SK-N-SH (cell line): ENCODE measurements around the gene CEP112. TPM values are rescaled to one million over a fixed set of nuclear protein-coding genes. Genes with fewer than 3 reads are reported as not detected.

ENCODE experiments used
- CTCF ChIA-PET: fragments of 300-600, 350-600 bp; formaldehyde crosslinking; extraction: SDS; loops from one replicate; lab custom pipeline; 2021; lab: Yijun Ruan, JAX
- POLR2A ChIA-PET: fragments of 350-600 bp; sonication (Branson Sonifier 250); formaldehyde crosslinking; extraction: SDS; loops from one replicate; lab custom pipeline; 2020; ENCODE audit warnings: antibody characterized with exemption, inconsistent platforms; lab: Yijun Ruan, JAX
- DNase-seq: peaks from one replicate; pipeline ENCODE4 v3.0.0; 2012
- H2AFZ ChIP-seq: fragments of 200-600 bp; sonication (generic); 2 replicates; pipeline ENCODE4 v1.8.1; 2016; ENCODE audit warnings: antibody characterized with exemption, mild to moderate bottlenecking, low read depth
- H3F3A ChIP-seq: fragments of 200-600 bp; sonication (generic); replicated peaks from 2 replicates; pipeline ENCODE3; 2016; ENCODE audit warnings: antibody characterized with exemption, mild to moderate bottlenecking; ENCODE audit not compliant: insufficient read depth
- H3K27ac ChIP-seq, 2 experiments: fragments of 200-500 bp in 1 of 2; fragments of 200-600 bp in 1 of 2; sonication (Bioruptor generic) in 1 of 2; sonication (generic), shearing (Covaris generic) in 1 of 2; 2 replicates each; pipeline versions ENCODE4 v1.5.1 to v1.6.1; 2014 to 2016; ENCODE audit warnings: low read depth in 2 of 2, inconsistent platforms in 1 of 2, low read length in 1 of 2, mild to moderate bottlenecking in 1 of 2, mixed read lengths in 1 of 2
- H3K27me3 ChIP-seq: fragments of 200-600 bp; sonication (generic), shearing (Covaris generic); 2 replicates; pipeline ENCODE4 v1.6.1; 2016; ENCODE audit warnings: mixed run types; ENCODE audit not compliant: insufficient read depth
- H3K36me3 ChIP-seq, 2 experiments: fragments of 200-500 bp in 1 of 2; fragments of 200-600 bp in 1 of 2; sonication (Bioruptor generic) in 1 of 2; sonication (generic) in 1 of 2; replicated peaks in 1 of 2; 2 replicates each; pipeline versions ENCODE3 to v1.5.1; 2014 to 2016; ENCODE audit warnings: low read length in 1 of 2, mild to moderate bottlenecking in 1 of 2; ENCODE audit not compliant: insufficient read depth in 2 of 2, control insufficient read depth in 1 of 2
- H3K4me1 ChIP-seq, 2 experiments: fragments of 200-500 bp in 1 of 2; fragments of 200-600 bp in 1 of 2; sonication (Bioruptor generic) in 1 of 2; sonication (generic), shearing (Covaris generic) in 1 of 2; 2 replicates each; pipeline versions ENCODE4 v1.5.1 to v1.6.1; 2014 to 2016; ENCODE audit warnings: low read depth in 1 of 2, low read length in 1 of 2, mixed run types in 1 of 2; ENCODE audit not compliant: insufficient read depth in 2 of 2, control insufficient read depth in 1 of 2
- H3K4me2 ChIP-seq: fragments of 200-600 bp; sonication (generic), shearing (Covaris generic); 2 replicates; pipeline ENCODE4 v1.6.1; 2017; ENCODE audit warnings: mixed run types
- H3K4me3 ChIP-seq, 2 experiments: fragments of 200-500 bp in 1 of 2; fragments of 200-600 bp in 1 of 2; sonication (Bioruptor generic) in 1 of 2; sonication (generic), shearing (Covaris generic) in 1 of 2; 2 replicates each; pipeline versions ENCODE4 v1.5.1 to v1.8.1; 2014 to 2016; ENCODE audit warnings: low read depth in 2 of 2, inconsistent platforms in 1 of 2, low read length in 1 of 2, mild to moderate bottlenecking in 1 of 2, mixed read lengths in 1 of 2, moderate library complexity in 1 of 2
- H3K79me2 ChIP-seq: fragments of 200-600 bp; sonication (generic); 2 replicates; pipeline ENCODE4 v1.8.1; 2017; ENCODE audit warnings: mild to moderate bottlenecking; ENCODE audit not compliant: insufficient read depth
- H3K9ac ChIP-seq: fragments of 200-600 bp; sonication (generic); 2 replicates; pipeline ENCODE4 v1.6.1; 2017; ENCODE audit warnings: mixed run types
- H3K9me2 ChIP-seq: fragments of 200-600 bp; sonication (generic); 2 replicates; pipeline ENCODE4 v1.6.1; 2017; ENCODE audit warnings: mixed run types
- H3K9me3 ChIP-seq: fragments of 200-600 bp; sonication (generic); 2 replicates; pipeline ENCODE4 v1.6.1; 2017; ENCODE audit warnings: mixed run types, mild to moderate bottlenecking, moderate library complexity
- H4K20me1 ChIP-seq: fragments of 200-600 bp; sonication (generic); 2 replicates; pipeline ENCODE4 v1.6.1; 2017; ENCODE audit warnings: mild to moderate bottlenecking, mixed run types; ENCODE audit not compliant: insufficient read depth
- ELF1 ChIP-seq: IDR thresholded peaks from 2 replicates; pipeline ENCODE4 v1.4.0; 2012
- GATA2 ChIP-seq: sonication (generic); formaldehyde crosslinking; IDR thresholded peaks from 2 replicates; pipeline ENCODE4 v1.5.0; 2020; ENCODE audit warnings: mild to moderate bottlenecking, missing genetic modification reagents
- IRF3 ChIP-seq: fragments of 150-350 bp; IDR thresholded peaks from 2 replicates; pipeline ENCODE4 v1.6.1; 2016; ENCODE audit warnings: mild to moderate bottlenecking, low read depth, low read length
- JUND ChIP-seq: IDR thresholded peaks from 2 replicates; pipeline ENCODE4 v1.4.0; 2012
- MEF2A ChIP-seq: IDR thresholded peaks from 2 replicates; pipeline ENCODE4 v1.4.0; 2012; ENCODE audit warnings: low read depth, borderline replicate concordance
- MXI1 ChIP-seq: IDR thresholded peaks from 2 replicates; pipeline ENCODE4 v1.6.1; 2012; ENCODE audit warnings: mild to moderate bottlenecking, low read depth, low read length, improper control_type of control experiment
- NFIC ChIP-seq: IDR thresholded peaks from 2 replicates; pipeline ENCODE4 v1.4.0; 2012; ENCODE audit warnings: borderline replicate concordance
- NRF1 ChIP-seq: IDR thresholded peaks from 2 replicates; pipeline ENCODE4 v1.6.1; 2012; ENCODE audit warnings: low read depth, mild to moderate bottlenecking, low read length
- RAD21 ChIP-seq: IDR thresholded peaks from 2 replicates; pipeline ENCODE4 v1.6.1; 2012; ENCODE audit warnings: mild to moderate bottlenecking, low read length
- RXRA ChIP-seq: IDR thresholded peaks from 2 replicates; pipeline ENCODE4 v1.4.0; 2012; ENCODE audit warnings: low read depth, mild to moderate bottlenecking, borderline replicate concordance
- SIN3A ChIP-seq: IDR thresholded peaks from 2 replicates; pipeline ENCODE4 v1.6.1; 2012; ENCODE audit warnings: low read depth, mild to moderate bottlenecking, low read length, moderate library complexity, borderline replicate concordance
- SMC3 ChIP-seq: IDR thresholded peaks from 2 replicates; pipeline ENCODE4 v1.6.1; 2012; ENCODE audit warnings: low read depth, low read length, improper control_type of control experiment
- TCF12 ChIP-seq: IDR thresholded peaks from 2 replicates; pipeline ENCODE4 v1.4.0; 2012
- TEAD4 ChIP-seq: IDR thresholded peaks from 2 replicates; pipeline ENCODE4 v1.4.0; 2012; ENCODE audit warnings: mild to moderate bottlenecking, borderline replicate concordance; ENCODE audit not compliant: insufficient read depth
- WGBS: methylation state at CpG from one replicate; pipeline ENCODE4 v1.1.6; 2017; ENCODE audit warnings: low lambda C conversion rate; 5-methylcytosine and 5-hydroxymethylcytosine counted together
- polyA plus RNA-seq, 3 experiments: library from polyadenylated mRNA; depleted of rRNA; stranded (reverse); fragments of >200 nt; gene quantifications; 2 replicates each; pipeline ENCODE4 v1.2.3, GENCODE V29; 2012
- TF ChIP-seq, protein P1 (sequence below): IDR thresholded peaks from 2 replicates; pipeline ENCODE4 v1.4.0; 2012; ENCODE audit warnings: low read depth, borderline replicate concordance
- TF ChIP-seq, protein P2 (sequence below): fragments of 150-350 bp; IDR thresholded peaks from 2 replicates; pipeline ENCODE4 v1.6.1; 2017; ENCODE audit warnings: antibody characterized with exemption, low read length, low read depth, borderline replicate concordance
- TF ChIP-seq, protein P3 (sequence below): IDR thresholded peaks from 2 replicates; pipeline ENCODE4; 2012

CEP112 gene
- polyA plus RNA-seq, 1 of the 3 experiments (the other 2 are of a cell fraction) = 7.9 TPM

DNA sequence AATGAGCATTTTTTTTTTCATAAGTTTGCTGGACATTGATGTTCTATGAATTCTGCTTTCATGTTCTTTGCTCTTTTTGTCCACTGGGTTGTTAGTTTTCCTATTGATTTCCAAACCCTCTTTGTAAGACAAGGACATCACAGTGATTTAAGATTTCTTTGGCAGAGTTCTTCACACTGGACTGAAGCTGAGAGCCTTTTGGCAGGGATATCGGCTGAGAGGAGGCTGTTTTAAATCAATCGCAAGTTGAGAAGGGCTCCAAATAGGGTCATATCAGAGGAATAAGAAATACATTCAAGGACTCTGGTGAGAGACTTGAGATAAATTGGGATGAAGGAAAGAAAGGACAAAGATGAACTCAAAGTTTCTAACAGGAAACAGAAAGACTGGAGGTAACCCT lies 464.7 kb downstream of the CEP112 start:
- H3K36me3 ChIP-seq = peaks cover 0 to 5% of the 10 kb centered on the region in 2 experiments
- WGBS = 97% methylated on average over 2 of the region's 2 CpGs
- H3K4me1 ChIP-seq = peaks cover 0 to 14% of the 10 kb centered on the region in 2 experiments; a peak in 2 of 4 replicates
- H2AFZ ChIP-seq = no peak overlapping the region
- H3K79me2 ChIP-seq = no peaks in the 10 kb centered on the region
- H3K9me3 ChIP-seq = no peaks in the 10 kb centered on the region
- no peaks in the 10 kb centered on the region for H4K20me1 ChIP-seq
- no peak overlapping the region for H3K9ac ChIP-seq
- H3K4me3 ChIP-seq = no peak overlapping the region
- H3K9me2 ChIP-seq = no peaks in the 10 kb centered on the region
- CTCF ChIA-PET = no interaction called here
- H3F3A ChIP-seq = peaks cover 6% of the 10 kb centered on the region
- POLR2A ChIA-PET = no interaction called here
- no peak for DNase-seq
- TF ChIP-seq ELF1 (no peak), RXRA (no peak)
- TF ChIP-seq, all 33 proteins: peak for 0
- Histone ChIP-seq H3K27me3 (no peaks in the 10 kb centered on the region), H3K4me2 (no peak overlapping the region), H3K27ac (no peak overlapping the region)

DNA sequence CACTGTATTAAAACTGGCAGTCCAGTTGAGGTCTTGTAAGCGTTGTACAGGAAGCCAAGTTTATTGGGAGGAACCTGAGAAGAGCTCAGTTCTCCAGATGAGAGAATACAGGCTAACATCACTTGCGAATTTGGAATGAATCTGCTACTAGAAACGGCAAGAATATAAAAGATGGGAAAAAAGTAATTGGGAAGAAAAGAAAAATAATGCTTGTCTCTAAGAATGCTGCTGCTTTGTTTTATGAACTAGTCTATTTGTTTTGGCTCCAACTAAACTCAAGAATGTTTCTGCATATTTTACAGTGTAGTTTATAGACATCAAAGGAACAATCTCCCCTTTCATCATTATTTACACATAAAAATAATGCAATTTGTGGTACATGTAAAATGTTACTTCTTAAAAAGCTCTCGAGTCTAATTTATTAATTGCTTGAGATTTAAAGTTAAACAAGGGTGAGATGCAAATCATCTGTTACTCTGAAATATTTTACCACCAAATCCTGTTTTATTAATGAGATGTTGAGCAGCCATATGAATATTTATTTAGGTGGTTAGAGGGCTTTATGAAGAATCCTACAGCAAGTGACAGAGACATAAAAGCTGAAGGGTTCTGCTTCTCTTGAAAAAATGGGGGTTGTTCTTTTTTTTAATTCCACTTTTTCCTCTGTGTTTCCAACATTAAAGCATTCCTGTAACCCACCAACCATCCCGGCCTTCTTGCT lies 468.3 kb downstream of the CEP112 start:
- H3K4me2 ChIP-seq = no peak overlapping the region
- no peaks in the 10 kb centered on the region for H3K79me2 ChIP-seq
- POLR2A ChIA-PET = no interaction called here
- H2AFZ ChIP-seq = no peak overlapping the region
- no peaks in the 10 kb centered on the region for H4K20me1 ChIP-seq
- no peaks in the 10 kb centered on the region for H3K9me3 ChIP-seq
- H3K27me3 ChIP-seq = no peaks in the 10 kb centered on the region
- WGBS = 78% methylated on average over 5 of the region's 5 CpGs
- TF ChIP-seq TEAD4 = no peak
- TF ChIP-seq, protein P1, sequence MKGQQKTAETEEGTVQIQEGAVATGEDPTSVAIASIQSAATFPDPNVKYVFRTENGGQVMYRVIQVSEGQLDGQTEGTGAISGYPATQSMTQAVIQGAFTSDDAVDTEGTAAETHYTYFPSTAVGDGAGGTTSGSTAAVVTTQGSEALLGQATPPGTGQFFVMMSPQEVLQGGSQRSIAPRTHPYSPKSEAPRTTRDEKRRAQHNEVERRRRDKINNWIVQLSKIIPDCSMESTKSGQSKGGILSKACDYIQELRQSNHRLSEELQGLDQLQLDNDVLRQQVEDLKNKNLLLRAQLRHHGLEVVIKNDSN = no peak
- TF ChIP-seq NFIC = peak; percentile 10; the same call in 1 of the 2 replicates
- TF ChIP-seq, all 33 proteins: peak for 1
- no peaks in the 10 kb centered on the region for H3K36me3 ChIP-seq
- H3K9me2 ChIP-seq = no peaks in the 10 kb centered on the region
- CTCF ChIA-PET = interaction anchor here (0.7 to 1.0 kb wide), 2 partner anchors 11 to 264 kb away, joined by 3 to 4 read pairs; no protein-coding TSS in a partner anchor
- H3K4me3 ChIP-seq = no peak overlapping the region
- H3F3A ChIP-seq = peaks cover 6% of the 10 kb centered on the region
- H3K9ac ChIP-seq = no peak overlapping the region
- peaks cover 0 to 14% of the 10 kb centered on the region in 2 experiments; a peak in 2 of 4 replicates for H3K4me1 ChIP-seq
- H3K27ac ChIP-seq = peak overlapping the region in 1 of 2 experiments; percentile 20; a peak in 2 of 4 replicates
- DNase-seq = no peak

DNA sequence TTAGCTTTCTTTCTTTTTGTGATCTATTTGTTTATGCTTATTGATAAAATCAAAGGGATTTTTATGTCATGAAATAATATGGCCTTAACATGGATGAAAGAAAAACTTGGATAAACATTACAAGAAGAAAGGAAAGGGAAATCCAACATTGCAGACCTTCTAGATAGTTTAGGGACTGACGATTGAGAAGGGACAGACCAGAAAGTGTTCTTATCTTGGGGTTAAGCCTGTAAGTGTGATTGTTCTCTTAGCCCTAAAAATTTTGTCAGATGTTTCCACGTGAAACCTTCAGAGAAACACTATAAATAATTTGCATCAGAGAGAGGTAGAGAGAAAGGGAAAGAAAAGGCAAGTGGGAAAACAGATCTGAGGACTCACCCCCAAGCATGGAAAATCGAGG lies 473.3 kb downstream of the CEP112 start:
- TF ChIP-seq MXI1 = no peak
- no peak for TF ChIP-seq IRF3
- no peak for TF ChIP-seq RXRA
- TF ChIP-seq TCF12 = no peak
- TF ChIP-seq SMC3 = no peak
- TF ChIP-seq RAD21 = no peak
- no peak for TF ChIP-seq SIN3A
- TF ChIP-seq JUND = no peak
- no peak for TF ChIP-seq GATA2 (CRISPR knock-in tag)
- no peak for TF ChIP-seq NRF1
- TF ChIP-seq MEF2A = no peak
- TF ChIP-seq, protein P2, sequence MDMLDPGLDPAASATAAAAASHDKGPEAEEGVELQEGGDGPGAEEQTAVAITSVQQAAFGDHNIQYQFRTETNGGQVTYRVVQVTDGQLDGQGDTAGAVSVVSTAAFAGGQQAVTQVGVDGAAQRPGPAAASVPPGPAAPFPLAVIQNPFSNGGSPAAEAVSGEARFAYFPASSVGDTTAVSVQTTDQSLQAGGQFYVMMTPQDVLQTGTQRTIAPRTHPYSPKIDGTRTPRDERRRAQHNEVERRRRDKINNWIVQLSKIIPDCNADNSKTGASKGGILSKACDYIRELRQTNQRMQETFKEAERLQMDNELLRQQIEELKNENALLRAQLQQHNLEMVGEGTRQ = no peak
- TF ChIP-seq, protein P3, sequence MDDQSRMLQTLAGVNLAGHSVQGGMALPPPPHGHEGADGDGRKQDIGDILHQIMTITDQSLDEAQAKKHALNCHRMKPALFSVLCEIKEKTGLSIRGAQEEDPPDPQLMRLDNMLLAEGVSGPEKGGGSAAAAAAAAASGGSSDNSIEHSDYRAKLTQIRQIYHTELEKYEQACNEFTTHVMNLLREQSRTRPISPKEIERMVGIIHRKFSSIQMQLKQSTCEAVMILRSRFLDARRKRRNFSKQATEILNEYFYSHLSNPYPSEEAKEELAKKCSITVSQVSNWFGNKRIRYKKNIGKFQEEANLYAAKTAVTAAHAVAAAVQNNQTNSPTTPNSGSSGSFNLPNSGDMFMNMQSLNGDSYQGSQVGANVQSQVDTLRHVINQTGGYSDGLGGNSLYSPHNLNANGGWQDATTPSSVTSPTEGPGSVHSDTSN = no peak
- Histone ChIP-seq H3K36me3 (no peaks in the 10 kb centered on the region), H3K4me1 (peaks cover 0 to 6% of the 10 kb centered on the region in 2 experiments; a peak in 2 of 4 replicates), H3F3A (peaks cover 3% of the 10 kb centered on the region), H3K27me3 (no peaks in the 10 kb centered on the region), H3K27ac (no peak overlapping the region), H4K20me1 (no peaks in the 10 kb centered on the region), H3K79me2 (no peaks in the 10 kb centered on the region), H3K4me2 (no peak overlapping the region), H3K9me3 (no peaks in the 10 kb centered on the region), H2AFZ (no peak overlapping the region), H3K4me3 (no peak overlapping the region), H3K9me2 (no peaks in the 10 kb centered on the region), H3K9ac (no peak overlapping the region)
- ChIA-PET POLR2A (no interaction called here), CTCF (interaction anchor here (0.8 to 2.7 kb wide), 2 partner anchors 11 to 48 kb away, joined by 3 to 8 read pairs; no protein-coding TSS in a partner anchor)
- WGBS = 73% methylated on average over 3 of the region's 3 CpGs
- no peak for DNase-seq
